Kidney (tissue), 14 donors: Measurements from ENCODE around the gene HTR2C. TPM values are rescaled to one million over a fixed set of nuclear protein-coding genes. Genes with fewer than 3 reads are reported as not detected.

Source experiments
- DNase-seq, 5 donors: peaks; one replicate each; pipeline ENCODE4 v3.0.0-alpha.2; 2013 to 2020
- FAIRE-seq: peaks from 2 replicates; lab custom pipeline; 2012; peaks lifted over from hg19 to GRCh38; lab: Jason Lieb, UNC
- H3K27ac ChIP-seq, 2 donors: one replicate each; pipeline ENCODE4 v1.7.0; 2013; ENCODE audit warnings: low read depth in 2 of 2, low read length in 2 of 2, inconsistent platforms in 1 of 2
- H3K27me3 ChIP-seq: one replicate; pipeline ENCODE4 v1.7.1; 2013; ENCODE audit warnings: low read length, inconsistent platforms; ENCODE audit not compliant: control insufficient read depth, insufficient read depth
- H3K36me3 ChIP-seq, 3 donors: one replicate each; pipeline versions ENCODE4 v1.7.0 to v1.7.1; 2013; ENCODE audit warnings: low read length in 3 of 3, control low read depth in 1 of 3, inconsistent platforms in 1 of 3; ENCODE audit not compliant: insufficient read depth in 3 of 3, control insufficient read depth in 2 of 3
- H3K4me1 ChIP-seq, 3 donors: one replicate each; pipeline versions ENCODE4 v1.7.0 to v1.7.1; 2013; ENCODE audit warnings: low read length in 3 of 3, inconsistent platforms in 1 of 3, low read depth in 1 of 3; ENCODE audit not compliant: control insufficient read depth in 2 of 3, insufficient read depth in 2 of 3
- H3K4me3 ChIP-seq, 3 donors: one replicate each; pipeline versions ENCODE4 v1.7.0 to v1.8.1; 2013; ENCODE audit warnings: low read length in 3 of 3, control low read depth in 1 of 3, inconsistent platforms in 1 of 3
- H3K9ac ChIP-seq, 3 donors: one replicate each; pipeline versions ENCODE4 v1.7.0 to v1.7.1; 2013; ENCODE audit warnings: low read length in 3 of 3, control low read depth in 1 of 3, inconsistent platforms in 1 of 3
- H3K9me3 ChIP-seq, 3 donors: one replicate each; pipeline versions ENCODE4 v1.7.0 to v1.7.1; 2013; ENCODE audit warnings: low read length in 3 of 3, control low read depth in 1 of 3, inconsistent platforms in 1 of 3; ENCODE audit not compliant: control insufficient read depth in 2 of 3, insufficient read depth in 1 of 3
- intact Hi-C: fragments of 100-400 bp; cut with DNase I; formaldehyde crosslinking; loops from one replicate; pipeline ENCODE4 v1.11.1; 2022
- polyA plus RNA-seq: library from polyadenylated mRNA; stranded (reverse); fragments of 350-450 nt; fragmentation: Illumina TruSeq; extraction: RNeasy Lipid Tissue Mini Kit (QIAGEN cat#74804); gene quantifications from one replicate; pipeline ENCODE4 v1.2.3, GENCODE V29; 2014; ENCODE audit warnings: low read depth, low replicate concordance; ENCODE audit not compliant: insufficient read depth
- total RNA-seq: library from RNA; stranded (reverse); fragmentation: NEBNext Ultra II Directional; extraction: Animal tissue kit (Norgen Biotek cat#: 25700); gene quantifications from one replicate; pipeline ENCODE4 v1.2.1, GENCODE V29; 2021
- TF ChIP-seq, protein P1 (sequence below): IDR thresholded peaks from 3 replicates; pipeline ENCODE4 v1.5.1; 2012; ENCODE audit warnings: mild to moderate bottlenecking, moderate library complexity, borderline replicate concordance; ENCODE audit not compliant: insufficient read depth; ENCODE audit errors: extremely low read depth
- donor health status: control.
- donor health status: control.
- donor health status: control.
- donor health status: control.
- donor health status: control.
- donor health status: DM: yes; HTN: yes; CAD: no.
- donor health status: Normal renal cell carcinoma (clear cell type).

Gene HTR2C
- total and polyA plus RNA-seq, 2 donors from 2014 or later: not detected

DNA sequence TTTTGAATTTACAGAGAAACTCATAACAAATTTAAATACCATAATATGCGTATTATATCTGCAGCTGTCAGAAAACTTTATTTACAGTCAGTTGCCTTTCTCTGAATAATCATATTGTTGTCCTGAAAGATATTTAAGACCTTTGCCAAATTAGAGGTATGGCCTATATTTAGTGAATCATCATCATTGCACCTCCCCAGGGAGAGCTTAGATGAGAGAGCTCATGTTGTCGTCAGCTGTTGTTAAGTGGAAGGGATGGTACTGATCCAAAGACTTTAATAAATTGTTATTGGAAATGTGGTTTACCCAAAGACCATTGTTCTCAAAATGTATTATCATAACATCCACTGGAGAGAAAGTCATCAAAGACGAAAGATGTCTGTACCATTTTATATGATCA lies 128.6 kb downstream of the HTR2C start:
- Histone ChIP-seq H3K27me3 (no peaks in the 10 kb centered on the region), H3K27ac (no peak overlapping the region), H3K9ac (no peak overlapping the region), H3K4me1 (no peaks in the 10 kb centered on the region), H3K36me3 (no peaks in the 10 kb centered on the region), H3K9me3 (no peaks in the 10 kb centered on the region), H3K4me3 (no peak overlapping the region)
- intact Hi-C loops: no loop called here
- DNase-seq: no peak
- FAIRE-seq: no peak
- TF ChIP-seq, protein P1, sequence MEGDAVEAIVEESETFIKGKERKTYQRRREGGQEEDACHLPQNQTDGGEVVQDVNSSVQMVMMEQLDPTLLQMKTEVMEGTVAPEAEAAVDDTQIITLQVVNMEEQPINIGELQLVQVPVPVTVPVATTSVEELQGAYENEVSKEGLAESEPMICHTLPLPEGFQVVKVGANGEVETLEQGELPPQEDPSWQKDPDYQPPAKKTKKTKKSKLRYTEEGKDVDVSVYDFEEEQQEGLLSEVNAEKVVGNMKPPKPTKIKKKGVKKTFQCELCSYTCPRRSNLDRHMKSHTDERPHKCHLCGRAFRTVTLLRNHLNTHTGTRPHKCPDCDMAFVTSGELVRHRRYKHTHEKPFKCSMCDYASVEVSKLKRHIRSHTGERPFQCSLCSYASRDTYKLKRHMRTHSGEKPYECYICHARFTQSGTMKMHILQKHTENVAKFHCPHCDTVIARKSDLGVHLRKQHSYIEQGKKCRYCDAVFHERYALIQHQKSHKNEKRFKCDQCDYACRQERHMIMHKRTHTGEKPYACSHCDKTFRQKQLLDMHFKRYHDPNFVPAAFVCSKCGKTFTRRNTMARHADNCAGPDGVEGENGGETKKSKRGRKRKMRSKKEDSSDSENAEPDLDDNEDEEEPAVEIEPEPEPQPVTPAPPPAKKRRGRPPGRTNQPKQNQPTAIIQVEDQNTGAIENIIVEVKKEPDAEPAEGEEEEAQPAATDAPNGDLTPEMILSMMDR: no peak

DNA sequence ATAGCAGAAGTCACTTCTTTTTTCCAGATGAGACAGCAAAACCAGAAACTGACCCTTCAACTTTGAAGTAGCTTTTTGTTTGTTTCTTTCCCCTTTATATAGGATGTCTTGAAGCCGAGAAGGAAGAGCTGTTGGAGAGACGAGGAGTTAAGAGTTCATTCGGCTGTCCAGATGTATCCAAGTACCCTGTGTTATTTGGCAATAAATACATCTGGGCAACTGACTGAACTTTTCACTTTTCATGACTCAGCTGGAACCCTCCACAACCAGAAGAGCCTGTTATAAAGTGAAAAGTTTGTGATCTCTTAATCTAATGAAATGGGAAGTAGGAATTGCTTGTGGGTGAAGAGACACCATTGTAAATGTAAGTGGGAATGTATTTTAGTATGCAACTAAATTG lies 131.2 kb downstream of the HTR2C start:
- Histone ChIP-seq H3K9me3 (no peaks in the 10 kb centered on the region), H3K36me3 (no peaks in the 10 kb centered on the region), H3K27ac (no peak overlapping the region), H3K4me1 (no peaks in the 10 kb centered on the region), H3K9ac (no peak overlapping the region), H3K27me3 (no peaks in the 10 kb centered on the region), H3K4me3 (no peak overlapping the region)
- DNase-seq (no peak), FAIRE-seq (no peak)
- intact Hi-C loops: no loop called here
- TF ChIP-seq, protein P1: no peak

DNA sequence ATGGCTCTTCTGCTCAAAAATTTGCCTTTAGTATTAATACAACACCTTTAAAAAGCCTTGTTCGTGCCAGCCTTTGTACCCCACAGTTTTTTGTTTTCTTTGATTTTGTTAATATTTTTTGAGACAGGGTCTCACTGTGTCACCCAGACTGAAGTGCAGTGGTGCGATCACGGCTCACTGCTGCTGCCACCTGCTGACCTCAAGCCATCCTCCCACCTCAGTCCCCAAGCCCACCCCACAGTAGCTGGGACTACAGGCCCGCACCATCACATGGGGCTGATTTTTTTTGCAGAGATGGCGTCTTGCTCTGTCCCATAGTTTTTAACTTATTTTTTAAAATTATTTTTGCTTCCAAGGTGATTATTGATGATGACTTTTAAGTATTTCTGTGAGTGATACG lies 134.0 kb downstream of the HTR2C start:
- Histone ChIP-seq H3K9me3 (no peaks in the 10 kb centered on the region), H3K27ac (no peak overlapping the region), H3K27me3 (no peaks in the 10 kb centered on the region), H3K9ac (no peak overlapping the region), H3K36me3 (no peaks in the 10 kb centered on the region), H3K4me1 (no peaks in the 10 kb centered on the region), H3K4me3 (no peak overlapping the region)
- intact Hi-C loops: no loop called here
- DNase-seq: peak in 2 of 5 donors; percentile 2 to 7
- TF ChIP-seq, protein P1: no peak
- no peak for FAIRE-seq

DNA sequence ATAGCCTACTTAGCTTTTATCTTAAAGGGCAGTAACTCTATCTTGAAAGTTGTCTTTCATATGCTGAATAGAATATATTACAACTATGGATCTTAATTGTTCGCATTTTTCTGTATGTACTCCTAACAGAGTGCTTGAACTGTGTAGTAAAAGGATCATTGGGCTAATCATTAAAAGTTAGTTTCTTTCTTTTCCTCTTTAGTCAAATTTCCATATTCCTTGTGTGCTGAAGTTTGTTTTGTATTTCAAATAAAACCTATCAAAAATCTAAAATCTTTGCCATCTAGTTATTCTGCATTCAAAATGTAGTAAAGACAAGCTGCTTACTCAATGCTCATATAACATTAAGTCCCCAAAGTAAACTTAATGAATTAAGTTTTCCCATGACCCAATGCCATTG lies 182.7 kb downstream of the HTR2C start:
- H3K27me3 ChIP-seq: no peaks in the 10 kb centered on the region
- no peak for DNase-seq
- no peak overlapping the region for H3K27ac ChIP-seq
- no peaks in the 10 kb centered on the region for H3K36me3 ChIP-seq
- TF ChIP-seq, protein P1: no peak
- H3K9me3 ChIP-seq: no peaks in the 10 kb centered on the region
- intact Hi-C loops: no loop called here
- H3K4me3 ChIP-seq: no peak overlapping the region
- H3K4me1 ChIP-seq: no peaks in the 10 kb centered on the region
- FAIRE-seq: no peak
- H3K9ac ChIP-seq: no peak overlapping the region
